ENCODE measurements around the gene STMN1.

STMN1 gene

GRCh38 chr1:25908161-25908560, 1.9 kb upstream of the STMN1 start:
- peaks cover 21 to 25% of the 10 kb centered on the region in 2 experiments for H3K4me1 ChIP-seq (ENCODE audit: control insufficient read depth in 1 of 2, insufficient read depth in 1 of 2, low read depth in 1 of 2, low read length in 1 of 2)
- H3K27me3 ChIP-seq = peaks cover 28% of the 10 kb centered on the region
- no peak overlapping the region for H3K4me3 ChIP-seq (ENCODE audit: low read depth in 1 of 2, low read length in 1 of 2)
- H3K36me3 ChIP-seq = no peaks in the 10 kb centered on the region
- no peaks in the 10 kb centered on the region for H3K9me3 ChIP-seq
- H3K27ac ChIP-seq = no peak overlapping the region
- TF ChIP-seq CTCF (IDR thresholded peaks at IDR 0.05) = no peak

- Histone ChIP-seq H3K4me1 (ENCODE audit: control insufficient read depth in 1 of 2, insufficient read depth in 1 of 2, low read depth in 1 of 2, low read length in 1 of 2) (peaks cover 21 to 25% of the 10 kb centered on the region in 2 experiments), H3K4me3 (ENCODE audit: low read depth in 1 of 2, low read length in 1 of 2) (no peak overlapping the region), H3K27ac (no peak overlapping the region), H3K27me3 (peaks cover 28% of the 10 kb centered on the region), H3K9me3 (no peaks in the 10 kb centered on the region), H3K36me3 (no peaks in the 10 kb centered on the region)
- TF ChIP-seq CTCF (IDR thresholded peaks at IDR 0.05) = no peak
Measured at GRCh38 chr1:25907601-25908000, 1.4 kb upstream of the STMN1 start.

- peaks cover 21 to 25% of the 10 kb centered on the region in 2 experiments for H3K4me1 ChIP-seq (ENCODE audit: control insufficient read depth in 1 of 2, insufficient read depth in 1 of 2, low read depth in 1 of 2, low read length in 1 of 2)
- peak overlapping the region; percentile 5 for H3K27ac ChIP-seq
- H3K36me3 ChIP-seq = no peaks in the 10 kb centered on the region
- TF ChIP-seq CTCF (IDR thresholded peaks at IDR 0.05) = no peak
- peaks cover 28% of the 10 kb centered on the region for H3K27me3 ChIP-seq
- H3K4me3 ChIP-seq (ENCODE audit: low read depth in 1 of 2, low read length in 1 of 2) = peak overlapping the region; percentile 65 to 83
- no peaks in the 10 kb centered on the region for H3K9me3 ChIP-seq
Measured at GRCh38 chr1:25906644-25907300, 553 bp upstream of the STMN1 start.

GRCh38 chr1:25904943-25905679, 1.1 kb downstream of the STMN1 start:
- Histone ChIP-seq H3K36me3 (no peaks in the 10 kb centered on the region), H3K4me1 (ENCODE audit: control insufficient read depth in 1 of 2, insufficient read depth in 1 of 2, low read depth in 1 of 2, low read length in 1 of 2) (peaks cover 21 to 25% of the 10 kb centered on the region in 2 experiments), H3K27me3 (peaks cover 28% of the 10 kb centered on the region), H3K4me3 (ENCODE audit: low read depth in 1 of 2, low read length in 1 of 2) (peak overlapping the region; percentile 65 to 83), H3K9me3 (no peaks in the 10 kb centered on the region), H3K27ac (peak overlapping the region; percentile 57)
- no peak for TF ChIP-seq CTCF (IDR thresholded peaks at IDR 0.05)

- Histone ChIP-seq H3K36me3 (peaks cover 10% of the 10 kb centered on the region), H3K9me3 (no peaks in the 10 kb centered on the region), H3K4me3 (ENCODE audit: low read depth in 1 of 2, low read length in 1 of 2) (no peak overlapping the region), H3K4me1 (ENCODE audit: control insufficient read depth in 1 of 2, insufficient read depth in 1 of 2, low read depth in 1 of 2, low read length in 1 of 2) (peaks cover 21 to 25% of the 10 kb centered on the region in 2 experiments), H3K27me3 (peaks cover 28% of the 10 kb centered on the region), H3K27ac (no peak overlapping the region)
- no peak for TF ChIP-seq CTCF (IDR thresholded peaks at IDR 0.05)
Measured at GRCh38 chr1:25903986-25904385, 2.2 kb downstream of the STMN1 start.

Measured in neutrophil (primary cell).